HG03439 (cell line): ENCODE data around the gene F13A1.

Experiments used
- ATAC-seq: cut with Tn5 transposase; IDR thresholded peaks from one replicate; pipeline ENCODE4 v1.9.1; 2021; ENCODE audit warnings: mild to moderate bottlenecking, moderate library complexity; ENCODE audit not compliant: unreplicated experiment

F13A1 gene

GRCh38 chr6:6105472-6106036, 214.9 kb downstream of the F13A1 start:
- no peak for ATAC-seq
